Breast epithelium (tissue), 3 donors: Measurements from ENCODE around the gene UACA.

Source experiments
- POLR2AphosphoS5 ChIP-seq, 3 donors: sonication (generic); formaldehyde crosslinking; IDR thresholded peaks; one replicate each; pipeline ENCODE4 v1.6.1; 2017; ENCODE audit warnings: antibody characterized with exemption in 3 of 3
- TF ChIP-seq, protein P1 (sequence below), 3 donors: fragments of 450-650 bp; IDR thresholded peaks; one replicate each; pipeline ENCODE4 v1.5.1; 2016 to 2017; ENCODE audit warnings: antibody characterized with exemption in 3 of 3, mild to moderate bottlenecking in 3 of 3, moderate library complexity in 3 of 3

DNA sequence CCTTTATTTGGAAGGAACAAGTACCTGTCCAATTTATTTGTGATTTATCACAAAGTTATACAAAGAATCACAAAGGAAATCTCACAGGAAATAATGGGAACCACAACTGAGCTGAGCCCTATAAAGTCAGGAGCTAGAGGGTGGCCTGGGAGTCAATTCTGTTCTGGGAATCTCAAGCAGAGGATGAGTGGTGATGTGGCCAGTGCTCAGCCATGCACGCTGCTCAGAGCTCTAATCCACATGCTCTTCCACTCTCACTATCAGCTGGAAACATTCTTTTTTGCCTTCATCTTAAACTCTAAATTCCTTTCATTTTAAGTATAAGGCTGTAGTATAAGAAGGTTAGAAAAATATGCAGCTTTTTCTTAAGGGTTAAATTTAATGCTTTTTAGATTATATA is 36.6 kb downstream of the UACA start:
- TF ChIP-seq POLR2AphosphoS5 (IDR thresholded peaks at IDR 0.05) = no peak
- TF ChIP-seq, protein P1, sequence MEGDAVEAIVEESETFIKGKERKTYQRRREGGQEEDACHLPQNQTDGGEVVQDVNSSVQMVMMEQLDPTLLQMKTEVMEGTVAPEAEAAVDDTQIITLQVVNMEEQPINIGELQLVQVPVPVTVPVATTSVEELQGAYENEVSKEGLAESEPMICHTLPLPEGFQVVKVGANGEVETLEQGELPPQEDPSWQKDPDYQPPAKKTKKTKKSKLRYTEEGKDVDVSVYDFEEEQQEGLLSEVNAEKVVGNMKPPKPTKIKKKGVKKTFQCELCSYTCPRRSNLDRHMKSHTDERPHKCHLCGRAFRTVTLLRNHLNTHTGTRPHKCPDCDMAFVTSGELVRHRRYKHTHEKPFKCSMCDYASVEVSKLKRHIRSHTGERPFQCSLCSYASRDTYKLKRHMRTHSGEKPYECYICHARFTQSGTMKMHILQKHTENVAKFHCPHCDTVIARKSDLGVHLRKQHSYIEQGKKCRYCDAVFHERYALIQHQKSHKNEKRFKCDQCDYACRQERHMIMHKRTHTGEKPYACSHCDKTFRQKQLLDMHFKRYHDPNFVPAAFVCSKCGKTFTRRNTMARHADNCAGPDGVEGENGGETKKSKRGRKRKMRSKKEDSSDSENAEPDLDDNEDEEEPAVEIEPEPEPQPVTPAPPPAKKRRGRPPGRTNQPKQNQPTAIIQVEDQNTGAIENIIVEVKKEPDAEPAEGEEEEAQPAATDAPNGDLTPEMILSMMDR (IDR thresholded peaks at IDR 0.05) = no peak
